ENCODE measurements around the gene MRPL4. TPM values are rescaled to one million over a fixed set of nuclear protein-coding genes. Genes with fewer than 3 reads are reported as not detected.
"Not testable (repeated sequence)": the region's sequence is repeated elsewhere in the genome, so short reads cannot be mapped to it uniquely, and the experiment has no call there.

The MRPL4 gene
- polyA plus RNA-seq, 1 donor (not counting 4 experiments of a cell fraction or from before 2014, with no cell fraction given) = 29.4 TPM

DNA sequence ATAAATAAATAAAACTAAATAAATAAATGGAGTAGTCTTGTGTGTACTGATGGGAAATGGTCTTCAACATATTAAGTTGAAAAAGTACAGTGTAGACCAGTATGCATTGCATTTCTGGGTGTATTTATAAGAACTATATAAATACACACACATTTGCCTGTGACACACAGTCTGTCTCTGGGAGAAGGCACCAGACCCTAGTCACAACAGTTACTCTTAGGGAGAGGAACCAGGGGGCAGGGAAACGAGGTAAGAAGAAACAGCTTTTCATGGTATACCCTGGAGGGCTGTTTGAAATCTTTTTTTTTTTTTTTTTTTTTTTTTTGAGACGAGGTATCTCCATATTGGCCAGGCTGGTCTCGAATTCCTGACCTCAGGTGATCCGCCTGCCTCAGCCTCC lies 18.1 kb upstream of the MRPL4 start:
- H3K27me3 ChIP-seq (ENCODE audit: control insufficient read depth, extremely low read depth, insufficient read depth, low read length) = no peaks in the 10 kb centered on the region
- H3K36me3 ChIP-seq (ENCODE audit: control insufficient read depth in 2 of 2, extremely low read depth in 1 of 2, insufficient read depth in 2 of 2, low read length in 2 of 2) = no peaks in the 10 kb centered on the region
- no peak overlapping the region for H3K9ac ChIP-seq (ENCODE audit: control insufficient read depth, extremely low read depth, insufficient read depth, low read length)
- TF ChIP-seq, protein P1, sequence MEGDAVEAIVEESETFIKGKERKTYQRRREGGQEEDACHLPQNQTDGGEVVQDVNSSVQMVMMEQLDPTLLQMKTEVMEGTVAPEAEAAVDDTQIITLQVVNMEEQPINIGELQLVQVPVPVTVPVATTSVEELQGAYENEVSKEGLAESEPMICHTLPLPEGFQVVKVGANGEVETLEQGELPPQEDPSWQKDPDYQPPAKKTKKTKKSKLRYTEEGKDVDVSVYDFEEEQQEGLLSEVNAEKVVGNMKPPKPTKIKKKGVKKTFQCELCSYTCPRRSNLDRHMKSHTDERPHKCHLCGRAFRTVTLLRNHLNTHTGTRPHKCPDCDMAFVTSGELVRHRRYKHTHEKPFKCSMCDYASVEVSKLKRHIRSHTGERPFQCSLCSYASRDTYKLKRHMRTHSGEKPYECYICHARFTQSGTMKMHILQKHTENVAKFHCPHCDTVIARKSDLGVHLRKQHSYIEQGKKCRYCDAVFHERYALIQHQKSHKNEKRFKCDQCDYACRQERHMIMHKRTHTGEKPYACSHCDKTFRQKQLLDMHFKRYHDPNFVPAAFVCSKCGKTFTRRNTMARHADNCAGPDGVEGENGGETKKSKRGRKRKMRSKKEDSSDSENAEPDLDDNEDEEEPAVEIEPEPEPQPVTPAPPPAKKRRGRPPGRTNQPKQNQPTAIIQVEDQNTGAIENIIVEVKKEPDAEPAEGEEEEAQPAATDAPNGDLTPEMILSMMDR (optimal IDR thresholded peaks at IDR 0.05 in 1 of 3, IDR thresholded peaks at IDR 0.05 in 1 of 3, conservative IDR thresholded peaks at IDR 0.05 in 1 of 3; ENCODE audit: extremely low read depth in 1 of 3, insufficient read depth in 2 of 3, low read length in 3 of 3) = no peak
- TF ChIP-seq EZH2 (IDR thresholded peaks at IDR 0.05; ENCODE audit: low read length) = no peak
- no peak overlapping the region for H3K4me2 ChIP-seq (ENCODE audit: control insufficient read depth, extremely low read depth, insufficient read depth, low read depth, low read length)
- DNase-seq (ENCODE audit: low read depth, low spot score) (no peak), FAIRE-seq (no peak)
- no peak overlapping the region for H2AFZ ChIP-seq (ENCODE audit: control insufficient read depth, low read length)
- no peak overlapping the region for H3K27ac ChIP-seq (ENCODE audit: control insufficient read depth, insufficient read depth, low read length)
- no peaks in the 10 kb centered on the region for H3K4me1 ChIP-seq (ENCODE audit: control insufficient read depth, extremely low read depth, insufficient read depth, low read length)
- no peak overlapping the region for H3K4me3 ChIP-seq (ENCODE audit: control insufficient read depth in 2 of 3, extremely low read depth in 1 of 3, insufficient read depth in 2 of 3, low read depth in 1 of 3, low read length in 3 of 3)
- no peaks in the 10 kb centered on the region for H3K79me2 ChIP-seq (ENCODE audit: control insufficient read depth, insufficient read depth, low read length)
- H3K9me1 ChIP-seq (ENCODE audit: control insufficient read depth, extremely low read depth, insufficient read depth, low read length) = no peaks in the 10 kb centered on the region
- no peaks in the 10 kb centered on the region for H3K9me3 ChIP-seq (ENCODE audit: control insufficient read depth, low read depth, low read length)
- no peaks in the 10 kb centered on the region for H4K20me1 ChIP-seq (ENCODE audit: control insufficient read depth, extremely low read depth, insufficient read depth, low read length)
- dilution Hi-C loops (cut with MboI; ENCODE audit: extremely low pct_ligation_motif_present, low sequenced_read_pairs) = no loop called here

DNA sequence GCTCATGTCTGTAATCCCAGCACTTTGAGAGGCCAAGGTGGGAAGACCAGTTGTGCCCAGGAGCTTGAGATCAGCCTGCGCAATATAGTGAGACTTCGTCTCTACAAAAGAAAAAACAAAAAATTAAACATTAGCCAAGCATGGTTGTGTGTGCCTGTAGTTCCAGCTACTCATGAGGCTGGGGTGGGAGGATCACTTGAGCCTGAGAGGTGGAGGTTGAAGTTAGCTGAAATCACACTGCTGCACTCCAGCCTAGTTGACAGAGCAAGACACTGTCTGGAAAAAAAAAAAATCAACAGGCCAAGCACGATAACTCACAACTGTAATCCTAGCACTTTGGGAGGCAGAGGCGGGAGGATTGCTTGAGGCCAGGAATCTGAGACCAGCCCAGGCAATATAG lies 17.0 kb upstream of the MRPL4 start:
- H3K9ac ChIP-seq (ENCODE audit: control insufficient read depth, extremely low read depth, insufficient read depth, low read length) = no peak overlapping the region
- H3K4me1 ChIP-seq (ENCODE audit: control insufficient read depth, extremely low read depth, insufficient read depth, low read length) = no peaks in the 10 kb centered on the region
- TF ChIP-seq EZH2 (IDR thresholded peaks at IDR 0.05; ENCODE audit: low read length) = no peak
- TF ChIP-seq, protein P1 (optimal IDR thresholded peaks at IDR 0.05 in 1 of 3, IDR thresholded peaks at IDR 0.05 in 1 of 3, conservative IDR thresholded peaks at IDR 0.05 in 1 of 3; ENCODE audit: extremely low read depth in 1 of 3, insufficient read depth in 2 of 3, low read length in 3 of 3) = no peak
- no peaks in the 10 kb centered on the region for H3K36me3 ChIP-seq (ENCODE audit: control insufficient read depth in 2 of 2, extremely low read depth in 1 of 2, insufficient read depth in 2 of 2, low read length in 2 of 2)
- H3K27ac ChIP-seq (ENCODE audit: control insufficient read depth, insufficient read depth, low read length) = no peak overlapping the region
- no peaks in the 10 kb centered on the region for H3K79me2 ChIP-seq (ENCODE audit: control insufficient read depth, insufficient read depth, low read length)
- no peaks in the 10 kb centered on the region for H3K9me1 ChIP-seq (ENCODE audit: control insufficient read depth, extremely low read depth, insufficient read depth, low read length)
- dilution Hi-C loops (cut with MboI; ENCODE audit: extremely low pct_ligation_motif_present, low sequenced_read_pairs) = no loop called here
- no peaks in the 10 kb centered on the region for H3K9me3 ChIP-seq (ENCODE audit: control insufficient read depth, low read depth, low read length)
- H3K27me3 ChIP-seq (ENCODE audit: control insufficient read depth, extremely low read depth, insufficient read depth, low read length) = no peaks in the 10 kb centered on the region
- no peak overlapping the region for H3K4me3 ChIP-seq (ENCODE audit: control insufficient read depth in 2 of 3, extremely low read depth in 1 of 3, insufficient read depth in 2 of 3, low read depth in 1 of 3, low read length in 3 of 3)
- no peak overlapping the region for H2AFZ ChIP-seq (ENCODE audit: control insufficient read depth, low read length)
- no peaks in the 10 kb centered on the region for H4K20me1 ChIP-seq (ENCODE audit: control insufficient read depth, extremely low read depth, insufficient read depth, low read length)
- DNase-seq (ENCODE audit: low read depth, low spot score) (no peak), FAIRE-seq (no peak)
- H3K4me2 ChIP-seq (ENCODE audit: control insufficient read depth, extremely low read depth, insufficient read depth, low read depth, low read length) = no peak overlapping the region

DNA sequence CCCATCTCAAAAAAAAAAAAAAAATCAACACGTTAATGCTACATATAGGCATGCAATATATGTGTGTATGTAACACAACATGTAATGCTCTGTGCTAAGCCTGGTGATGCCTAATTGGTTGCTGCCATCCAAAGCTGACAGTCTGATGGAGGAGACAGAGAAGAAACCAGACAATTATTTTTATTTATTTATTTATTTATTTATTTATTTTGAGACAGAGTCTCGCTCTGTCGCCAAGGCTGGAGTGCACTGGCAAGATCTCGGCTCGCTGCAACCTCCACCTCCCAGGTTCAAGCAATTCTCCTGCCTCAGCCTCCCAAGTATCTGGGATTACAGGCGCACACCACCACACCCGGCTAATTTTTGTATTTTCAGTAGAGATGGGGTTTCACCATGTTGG lies 16.6 kb upstream of the MRPL4 start:
- H3K4me1 ChIP-seq (ENCODE audit: control insufficient read depth, extremely low read depth, insufficient read depth, low read length); H2AFZ ChIP-seq (ENCODE audit: control insufficient read depth, low read length); H3K27ac ChIP-seq (ENCODE audit: control insufficient read depth, insufficient read depth, low read length); H3K4me3 ChIP-seq (ENCODE audit: control insufficient read depth in 2 of 3, extremely low read depth in 1 of 3, insufficient read depth in 2 of 3, low read depth in 1 of 3, low read length in 3 of 3); H3K9ac ChIP-seq (ENCODE audit: control insufficient read depth, extremely low read depth, insufficient read depth, low read length); H3K9me3 ChIP-seq (ENCODE audit: control insufficient read depth, low read depth, low read length); DNase-seq (ENCODE audit: low read depth, low spot score); H3K4me2 ChIP-seq (ENCODE audit: control insufficient read depth, extremely low read depth, insufficient read depth, low read depth, low read length); FAIRE-seq; H3K79me2 ChIP-seq (ENCODE audit: control insufficient read depth, insufficient read depth, low read length); H3K36me3 ChIP-seq (ENCODE audit: control insufficient read depth in 2 of 2, extremely low read depth in 1 of 2, insufficient read depth in 2 of 2, low read length in 2 of 2); dilution Hi-C loops (cut with MboI; ENCODE audit: extremely low pct_ligation_motif_present, low sequenced_read_pairs); H4K20me1 ChIP-seq (ENCODE audit: control insufficient read depth, extremely low read depth, insufficient read depth, low read length); H3K27me3 ChIP-seq (ENCODE audit: control insufficient read depth, extremely low read depth, insufficient read depth, low read length); H3K9me1 ChIP-seq (ENCODE audit: control insufficient read depth, extremely low read depth, insufficient read depth, low read length): not testable (repeated sequence)
